Neuronal stem cell (in vitro differentiated cells): ENCODE results near the gene KRT26.
A peak's percentile ranks its signal among the peaks of the same experiment; 100 is the strongest.

Experiments used
- DNase-seq: peaks from one replicate; pipeline ENCODE4 v3.0.0-alpha.2; 2013; ENCODE audit warnings: low spot score
- H2AFZ ChIP-seq: one replicate; pipeline ENCODE4 v1.6.1; 2013; ENCODE audit warnings: mild to moderate bottlenecking, low read length, inconsistent platforms
- H2AK5ac ChIP-seq: 2 replicates; pipeline ENCODE4 v1.6.1; 2013; ENCODE audit warnings: low read depth, mild to moderate bottlenecking, inconsistent platforms, low read length, moderate library complexity, mixed read lengths
- H2BK120ac ChIP-seq: 2 replicates; pipeline ENCODE4 v1.6.1; 2013; ENCODE audit warnings: low read depth, mild to moderate bottlenecking, inconsistent platforms, low read length, moderate library complexity, mixed read lengths
- H2BK12ac ChIP-seq: one replicate; pipeline ENCODE4 v1.6.1; 2013; ENCODE audit warnings: low read length, inconsistent platforms
- H2BK15ac ChIP-seq: 2 replicates; pipeline ENCODE4 v1.6.1; 2013; ENCODE audit warnings: mild to moderate bottlenecking, low read length, inconsistent platforms, mixed read lengths
- H2BK5ac ChIP-seq: one replicate; pipeline ENCODE4 v1.6.1; 2013; ENCODE audit warnings: inconsistent platforms, mild to moderate bottlenecking, low read length, moderate library complexity
- H3K14ac ChIP-seq: one replicate; pipeline ENCODE4 v1.6.1; 2013; ENCODE audit warnings: low read length, inconsistent platforms
- H3K18ac ChIP-seq: 2 replicates; pipeline ENCODE4 v1.6.1; 2013; ENCODE audit warnings: low read length, inconsistent platforms
- H3K23ac ChIP-seq: 2 replicates; pipeline ENCODE4 v1.6.1; 2013; ENCODE audit warnings: low read depth, mild to moderate bottlenecking, mixed read lengths, low read length, inconsistent platforms; ENCODE audit not compliant: poor library complexity
- H3K27ac ChIP-seq: replicated peaks from 3 replicates; pipeline ENCODE4 v1.5.1; 2013; ENCODE audit warnings: low read length, inconsistent platforms
- H3K27me3 ChIP-seq, 3 experiments: 2 replicates each; pipeline ENCODE4 v1.6.1; 2013; ENCODE audit warnings: low read length in 3 of 3, mild to moderate bottlenecking in 2 of 3, inconsistent platforms in 1 of 3, low read depth in 1 of 3, mixed read lengths in 1 of 3, moderate library complexity in 1 of 3; ENCODE audit not compliant: control insufficient read depth in 3 of 3, insufficient read depth in 3 of 3
- H3K36me3 ChIP-seq, 2 donors: replicated peaks in 1 of 2; 2 replicates each; pipeline ENCODE4 v1.6.1; 2013; ENCODE audit warnings: low read length in 2 of 2; ENCODE audit not compliant: control insufficient read depth in 2 of 2, insufficient read depth in 2 of 2
- H3K4ac ChIP-seq: 2 replicates; pipeline ENCODE4 v1.6.1; 2013; ENCODE audit warnings: inconsistent platforms, mild to moderate bottlenecking, low read length, moderate library complexity
- H3K4me1 ChIP-seq, 2 donors: 1 replicate in 1 of 2; 2 replicates in 1 of 2; pipeline ENCODE4 v1.6.1; 2013; ENCODE audit warnings: low read length in 2 of 2, low read depth in 1 of 2; ENCODE audit not compliant: control insufficient read depth in 2 of 2, insufficient read depth in 1 of 2
- H3K4me2 ChIP-seq: one replicate; pipeline ENCODE4 v1.6.1; 2013; ENCODE audit warnings: mild to moderate bottlenecking, low read length, inconsistent platforms; ENCODE audit not compliant: insufficient read depth, poor library complexity, severe bottlenecking
- H3K4me3 ChIP-seq, 2 donors: 2 replicates each; pipeline ENCODE4 v1.5.1; 2013; ENCODE audit warnings: low read length in 2 of 2, mild to moderate bottlenecking in 2 of 2, inconsistent platforms in 1 of 2, moderate library complexity in 1 of 2
- H3K79me1 ChIP-seq: one replicate; pipeline ENCODE4 v1.6.1; 2013; ENCODE audit warnings: low read depth, mild to moderate bottlenecking, inconsistent platforms, low read length, moderate library complexity
- H3K9ac ChIP-seq: one replicate; pipeline ENCODE4 v1.6.1; 2013; ENCODE audit warnings: mild to moderate bottlenecking, low read depth, low read length, inconsistent platforms; ENCODE audit not compliant: poor library complexity
- H3K9me3 ChIP-seq, 2 donors: replicated peaks in 1 of 2; 2 replicates each; pipeline versions ENCODE3 to v1.6.1; 2013; ENCODE audit warnings: low read length in 2 of 2, mild to moderate bottlenecking in 2 of 2, inconsistent platforms in 1 of 2, low read depth in 1 of 2, mixed read lengths in 1 of 2, moderate library complexity in 1 of 2; ENCODE audit not compliant: control insufficient read depth in 2 of 2, insufficient read depth in 1 of 2
- H4K8ac ChIP-seq: one replicate; pipeline ENCODE4 v1.6.1; 2013; ENCODE audit warnings: low read depth, mild to moderate bottlenecking, inconsistent platforms, low read length, moderate library complexity
- H4K91ac ChIP-seq: one replicate; pipeline ENCODE4 v1.6.1; 2013; ENCODE audit warnings: low read length, low read depth, mild to moderate bottlenecking, inconsistent platforms; ENCODE audit not compliant: poor library complexity
- WGBS, 2 donors: extraction: QIAGEN DNeasy Blood & Tissue Kit; methylation state at CpG; one replicate each; pipeline ENCODE4 v1.1.7; 2013; ENCODE audit warnings: missing lambda C conversion rate in 2 of 2, mixed read lengths in 1 of 2; ENCODE audit not compliant: insufficient read length in 2 of 2, insufficient replicate concordance in 1 of 2; ENCODE audit errors: extremely low coverage in 2 of 2; 5-methylcytosine and 5-hydroxymethylcytosine counted together

Gene KRT26

GRCh38 chr17:40801157-40801556 is 29.2 kb upstream of the KRT26 start:
- H3K27me3 ChIP-seq, result peaks cover 0 to 46% (median 4%) of the 10 kb centered on the region in 3 experiments
- no peak overlapping the region for H3K9ac ChIP-seq
- no peak overlapping the region for H3K4me2 ChIP-seq
- H2AK5ac ChIP-seq, result no peak overlapping the region
- no peak overlapping the region for H3K18ac ChIP-seq
- no peak overlapping the region for H3K4me3 ChIP-seq
- no peak overlapping the region for H3K4ac ChIP-seq
- H3K36me3 ChIP-seq, result no peaks in the 10 kb centered on the region
- no CpG with 5 or more reads among the region's 2 CpGs for WGBS, 2 donors
- no peak overlapping the region for H2BK5ac ChIP-seq
- no peak overlapping the region for H4K8ac ChIP-seq
- H3K9me3 ChIP-seq, result no peaks in the 10 kb centered on the region
- H3K4me1 ChIP-seq, result no peaks in the 10 kb centered on the region
- H3K27ac ChIP-seq, result no peak overlapping the region
- H2BK15ac ChIP-seq, result no peak overlapping the region
- no peak overlapping the region for H2AFZ ChIP-seq
- H4K91ac ChIP-seq, result no peak overlapping the region
- no peak for DNase-seq
- H2BK120ac ChIP-seq, result no peak overlapping the region
- no peak overlapping the region for H3K23ac ChIP-seq
- no peak overlapping the region for H2BK12ac ChIP-seq
- no peaks in the 10 kb centered on the region for H3K79me1 ChIP-seq
- no peak overlapping the region for H3K14ac ChIP-seq

- no peaks in the 10 kb centered on the region for H3K4me1 ChIP-seq
- no peaks in the 10 kb centered on the region for H3K36me3 ChIP-seq
- no peak overlapping the region for H3K27ac ChIP-seq
- H3K4me3 ChIP-seq, result no peak overlapping the region
- H3K79me1 ChIP-seq, result no peaks in the 10 kb centered on the region
- no peak for DNase-seq
- no peak overlapping the region for H2BK5ac ChIP-seq
- H3K18ac ChIP-seq, result no peak overlapping the region
- H3K4ac ChIP-seq, result no peak overlapping the region
- no peak overlapping the region for H2BK12ac ChIP-seq
- H3K14ac ChIP-seq, result no peak overlapping the region
- H3K27me3 ChIP-seq, result peaks cover 0 to 47% (median 4%) of the 10 kb centered on the region in 3 experiments
- no peak overlapping the region for H2BK15ac ChIP-seq
- no peak overlapping the region for H4K91ac ChIP-seq
- H3K9me3 ChIP-seq, result no peaks in the 10 kb centered on the region
- H3K23ac ChIP-seq, result no peak overlapping the region
- no peak overlapping the region for H2BK120ac ChIP-seq
- no peak overlapping the region for H4K8ac ChIP-seq
- H2AK5ac ChIP-seq, result no peak overlapping the region
- no CpG with 5 or more reads among the region's 1 CpG for WGBS, 2 donors
- H3K4me2 ChIP-seq, result no peak overlapping the region
- H3K9ac ChIP-seq, result no peak overlapping the region
- no peak overlapping the region for H2AFZ ChIP-seq
Measured at GRCh38 chr17:40800381-40800780, 28.4 kb upstream of the KRT26 start.

DNA sequence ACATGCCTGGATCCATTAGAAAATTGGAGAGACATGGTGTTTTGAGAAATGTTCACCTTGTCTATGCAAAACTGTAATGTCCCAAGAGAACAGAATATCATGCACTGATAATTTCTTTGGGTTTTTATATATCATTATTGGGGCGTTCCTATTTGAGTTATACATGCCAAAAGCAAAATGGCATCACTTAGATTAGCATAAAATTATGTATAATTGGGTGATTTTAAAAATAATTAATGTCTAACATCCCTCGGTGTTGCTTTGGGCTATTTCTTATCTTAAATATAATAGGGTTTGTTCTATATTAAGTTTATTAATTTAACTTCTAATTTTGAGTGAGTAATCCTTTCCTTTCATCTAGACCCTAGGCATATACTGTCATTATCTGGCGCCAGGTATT is 27.9 kb upstream of the KRT26 start, which contains the start of gene KRT28:
Gene KRT28 (minus strand): TSS at position 101 of the 400 bp plus-strand sequence. CDS start 66 bp downstream, at position 35.
- no peak within 1 kb of the TSS for H2BK15ac ChIP-seq
- no peak within 1 kb of the TSS for H3K27ac ChIP-seq
- no peak within 1 kb of the TSS for H2AK5ac ChIP-seq
- H2BK12ac ChIP-seq, result no peak within 1 kb of the TSS
- H3K4me2 ChIP-seq, result no peak within 1 kb of the TSS
- no peak within 1 kb of the TSS for H4K91ac ChIP-seq
- no peak within 1 kb of the TSS for H3K4me3 ChIP-seq
- no peak within 1 kb of the TSS for H2BK120ac ChIP-seq
- no peak within 1 kb of the TSS for H2AFZ ChIP-seq
- H2BK5ac ChIP-seq, result no peak within 1 kb of the TSS
- H3K9ac ChIP-seq, result no peak within 1 kb of the TSS
- H3K18ac ChIP-seq, result no peak within 1 kb of the TSS
- H3K4ac ChIP-seq, result no peak within 1 kb of the TSS
- peaks cover 0 to 52% (median 4%) of the 10 kb centered on the region in 3 experiments for H3K27me3 ChIP-seq
- H3K4me1 ChIP-seq, result no peaks in the 10 kb centered on the region
- no CpG with 5 or more reads among the region's 3 CpGs for WGBS, 2 donors
- DNase-seq, result no peak
- no peak within 1 kb of the TSS for H3K23ac ChIP-seq
- no peaks in the 10 kb centered on the region for H3K9me3 ChIP-seq
- H3K79me1 ChIP-seq, result no peaks in the 10 kb centered on the region
- no peak within 1 kb of the TSS for H4K8ac ChIP-seq
- H3K14ac ChIP-seq, result no peak within 1 kb of the TSS
- no peaks in the 10 kb centered on the region for H3K36me3 ChIP-seq

GRCh38 chr17:40796846-40797245 is 24.8 kb upstream of the KRT26 start:
- no peaks in the 10 kb centered on the region for H3K4me1 ChIP-seq
- no peak overlapping the region for H3K27ac ChIP-seq
- no peak overlapping the region for H4K8ac ChIP-seq
- H2BK15ac ChIP-seq, result no peak overlapping the region
- H3K9me3 ChIP-seq, result no peaks in the 10 kb centered on the region
- no peak overlapping the region for H2BK12ac ChIP-seq
- H2AK5ac ChIP-seq, result peak overlapping the region; percentile 58
- H3K9ac ChIP-seq, result no peak overlapping the region
- peaks cover 0 to 70% (median 2%) of the 10 kb centered on the region in 3 experiments for H3K27me3 ChIP-seq
- H2BK5ac ChIP-seq, result no peak overlapping the region
- no peak overlapping the region for H3K4me3 ChIP-seq
- H2BK120ac ChIP-seq, result no peak overlapping the region
- peak overlapping the region; percentile 8 for H2AFZ ChIP-seq
- peak overlapping the region; percentile 27 for H3K18ac ChIP-seq
- no peaks in the 10 kb centered on the region for H3K79me1 ChIP-seq
- no peak for DNase-seq
- no CpG with 5 or more reads among the region's 27 CpGs for WGBS, 2 donors
- no peaks in the 10 kb centered on the region for H3K36me3 ChIP-seq
- no peak overlapping the region for H3K4me2 ChIP-seq
- H3K14ac ChIP-seq, result peak overlapping the region; percentile 79
- H3K23ac ChIP-seq, result no peak overlapping the region
- H4K91ac ChIP-seq, result no peak overlapping the region
- H3K4ac ChIP-seq, result no peak overlapping the region
